ENCODE results near the gene CCDC88C.

- TF ChIP-seq CTCF (IDR thresholded peaks at IDR 0.05) (no peak), ATF2 (CRISPR knock-in tag; IDR thresholded peaks at IDR 0.05; ENCODE audit: borderline replicate concordance, low read depth) (no peak), ZNF423 (CRISPR knock-in tag; IDR thresholded peaks at IDR 0.05) (no peak), SMAD3 (CRISPR knock-in tag; IDR thresholded peaks at IDR 0.05; ENCODE audit: borderline replicate concordance) (no peak), ZBTB43 (CRISPR knock-in tag; IDR thresholded peaks at IDR 0.05) (no peak), ZNF121 (CRISPR knock-in tag; IDR thresholded peaks at IDR 0.05) (no peak), RELA (CRISPR knock-in tag; IDR thresholded peaks at IDR 0.05; ENCODE audit: borderline replicate concordance) (no peak), MLX (CRISPR knock-in tag; IDR thresholded peaks at IDR 0.05) (no peak), MAX (CRISPR knock-in tag; IDR thresholded peaks at IDR 0.05) (no peak)
Observed at GRCh38 chr14:91313154-91313850, 104.3 kb downstream of the CCDC88C start.
